ENCODE results near the gene TNS1.

The TNS1 gene

DNA sequence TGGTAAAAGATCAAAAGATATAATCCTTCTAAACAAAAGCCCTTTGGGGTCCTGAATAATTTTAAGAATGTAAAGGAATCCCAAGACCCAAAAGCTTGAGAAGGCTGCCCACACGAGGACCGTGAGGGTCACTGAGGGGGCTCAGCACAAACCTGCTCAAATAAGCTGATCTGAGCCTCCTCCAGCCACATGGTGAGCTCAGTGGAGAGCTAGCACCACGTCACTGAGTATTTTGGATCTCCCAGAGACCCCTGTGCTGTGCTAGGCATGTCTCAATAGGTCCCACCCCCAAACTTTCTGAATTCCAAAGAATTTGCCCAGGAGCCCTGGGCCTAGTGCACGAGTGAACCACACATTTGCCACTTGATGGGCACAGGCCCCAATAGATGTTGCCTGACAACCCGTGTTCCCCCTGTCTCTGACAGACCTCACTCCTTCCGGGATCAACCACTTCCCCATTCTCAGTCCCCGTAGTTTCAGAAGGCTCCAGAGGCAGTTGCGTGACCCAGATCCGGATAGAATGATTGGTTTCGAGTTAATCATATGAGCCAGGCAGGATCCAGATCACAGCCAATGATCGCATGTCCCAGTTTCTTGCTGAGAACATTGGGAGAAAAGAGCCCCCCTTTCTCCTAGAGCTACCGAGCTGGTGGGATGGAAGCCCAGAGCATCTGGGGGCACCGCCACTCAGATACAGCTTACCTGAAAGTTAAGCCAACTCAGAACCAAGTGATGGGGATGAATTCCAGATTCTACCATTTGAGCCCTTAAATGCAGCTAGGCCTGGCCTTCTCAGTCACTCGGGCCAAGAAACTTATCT, 203.8 kb downstream of the TNS1 start:
- no peaks in the 10 kb centered on the region for H3K9me3 ChIP-seq
- H3K4me3 ChIP-seq (ENCODE audit: low read depth in 1 of 2, low read length in 1 of 2), result no peak overlapping the region
- TF ChIP-seq CTCF (IDR thresholded peaks at IDR 0.05), result no peak
- H3K27me3 ChIP-seq, result no peaks in the 10 kb centered on the region
- H3K4me1 ChIP-seq (ENCODE audit: control insufficient read depth in 1 of 2, insufficient read depth in 1 of 2, low read depth in 1 of 2, low read length in 1 of 2), result peaks cover 5 to 6% of the 10 kb centered on the region in 2 experiments
- no peak overlapping the region for H3K27ac ChIP-seq
- H3K36me3 ChIP-seq, result no peaks in the 10 kb centered on the region

DNA sequence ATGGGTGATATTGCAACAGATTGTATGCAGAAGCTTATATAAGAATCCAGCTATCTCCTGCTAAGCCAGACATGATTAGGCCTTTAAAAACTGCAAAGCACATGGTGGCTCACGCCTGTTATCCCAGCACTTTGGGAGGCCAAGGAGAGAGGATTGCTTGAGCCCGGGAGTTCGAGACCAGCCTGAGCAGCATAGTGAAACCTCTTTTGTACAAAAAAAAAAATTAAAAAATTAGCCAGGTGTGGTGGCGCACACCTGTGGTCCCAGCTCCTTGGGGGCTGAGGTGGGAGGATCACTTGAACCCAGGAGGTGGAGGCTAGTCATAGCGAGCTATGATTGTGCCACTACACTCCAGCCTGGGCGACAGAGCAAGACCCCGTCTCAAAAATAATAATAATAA, 204.6 kb downstream of the TNS1 start:
- TF ChIP-seq CTCF (IDR thresholded peaks at IDR 0.05), result no peak
- Histone ChIP-seq H3K9me3 (no peaks in the 10 kb centered on the region), H3K27me3 (no peaks in the 10 kb centered on the region), H3K4me3 (ENCODE audit: low read depth in 1 of 2, low read length in 1 of 2) (no peak overlapping the region), H3K36me3 (no peaks in the 10 kb centered on the region), H3K4me1 (ENCODE audit: control insufficient read depth in 1 of 2, insufficient read depth in 1 of 2, low read depth in 1 of 2, low read length in 1 of 2) (peaks cover 5 to 6% of the 10 kb centered on the region in 2 experiments), H3K27ac (no peak overlapping the region)

DNA sequence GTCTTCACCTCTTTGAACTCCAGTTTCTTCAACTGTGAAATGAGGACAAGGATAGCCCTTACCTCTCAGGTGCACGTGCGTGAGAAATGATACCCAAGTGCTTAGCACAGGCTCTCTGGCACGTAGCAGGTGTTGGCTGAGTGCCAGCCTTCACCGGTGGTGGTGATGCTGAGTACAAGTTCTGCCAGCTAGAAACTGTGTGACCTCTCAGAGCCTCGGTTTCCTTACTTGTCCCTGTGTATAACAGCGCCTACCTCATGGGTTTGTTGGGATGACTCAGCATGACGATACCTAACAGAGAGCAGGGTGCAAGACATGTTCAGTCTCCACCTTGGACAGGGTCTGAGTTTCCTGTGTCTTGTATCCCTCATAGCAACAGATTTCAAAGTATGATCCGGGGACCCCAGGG, 205.1 kb downstream of the TNS1 start:
- H3K4me1 ChIP-seq (ENCODE audit: control insufficient read depth in 1 of 2, insufficient read depth in 1 of 2, low read depth in 1 of 2, low read length in 1 of 2), result peaks cover 5 to 6% of the 10 kb centered on the region in 2 experiments
- H3K4me3 ChIP-seq (ENCODE audit: low read depth in 1 of 2, low read length in 1 of 2), result no peak overlapping the region

GRCh38 chr2:217797165-217797564, 205.6 kb downstream of the TNS1 start:
- Histone ChIP-seq H3K27ac (no peak overlapping the region), H3K4me1 (ENCODE audit: control insufficient read depth in 1 of 2, insufficient read depth in 1 of 2, low read depth in 1 of 2, low read length in 1 of 2) (peaks cover 5 to 6% of the 10 kb centered on the region in 2 experiments), H3K4me3 (ENCODE audit: low read depth in 1 of 2, low read length in 1 of 2) (no peak overlapping the region), H3K36me3 (no peaks in the 10 kb centered on the region), H3K9me3 (no peaks in the 10 kb centered on the region), H3K27me3 (no peaks in the 10 kb centered on the region)
- no peak for TF ChIP-seq CTCF (IDR thresholded peaks at IDR 0.05)

More for the DNA sequence above, 205.1 kb downstream of the TNS1 start:
- no peak for TF ChIP-seq CTCF (IDR thresholded peaks at IDR 0.05)
- H3K9me3 ChIP-seq, result no peaks in the 10 kb centered on the region
- no peaks in the 10 kb centered on the region for H3K27me3 ChIP-seq
- no peaks in the 10 kb centered on the region for H3K36me3 ChIP-seq
- no peak overlapping the region for H3K27ac ChIP-seq

GRCh38 chr2:217795706-217796465, 206.9 kb downstream of the TNS1 start:
- Histone ChIP-seq H3K27me3 (no peaks in the 10 kb centered on the region), H3K27ac (no peak overlapping the region), H3K9me3 (no peaks in the 10 kb centered on the region), H3K36me3 (no peaks in the 10 kb centered on the region), H3K4me1 (ENCODE audit: control insufficient read depth in 1 of 2, insufficient read depth in 1 of 2, low read depth in 1 of 2, low read length in 1 of 2) (peaks cover 5 to 6% of the 10 kb centered on the region in 2 experiments), H3K4me3 (ENCODE audit: low read depth in 1 of 2, low read length in 1 of 2) (no peak overlapping the region)
- TF ChIP-seq CTCF (IDR thresholded peaks at IDR 0.05), result no peak

All from neutrophil (primary cell).